GM12878 (cell line): Measurements from ENCODE around the gene MTIF2. TPM values are rescaled to one million over a fixed set of nuclear protein-coding genes. Genes with fewer than 3 reads are reported as not detected.

ENCODE experiments used
- BACH1 ChIP-seq: fragments of 450-650 bp; IDR thresholded peaks from 2 replicates; pipeline ENCODE4 v1.6.1; 2017; ENCODE audit warnings: mild to moderate bottlenecking, borderline replicate concordance
- BHLHE40 ChIP-seq, 2 experiments: fragments of 450-650 bp in 1 of 2; IDR thresholded peaks; 2 replicates each; pipeline ENCODE4 v1.6.1; 2011 to 2017; ENCODE audit warnings: low read depth in 2 of 2, borderline replicate concordance in 1 of 2, improper control_type of control experiment in 1 of 2, low read length in 1 of 2, mild to moderate bottlenecking in 1 of 2
- CHD1 ChIP-seq: IDR thresholded peaks from 2 replicates; pipeline ENCODE4 v1.6.1; 2012; ENCODE audit warnings: low read depth, low read length, improper control_type of control experiment
- CTCF ChIP-seq, 3 experiments: IDR thresholded peaks in 2 of 3; conservative IDR thresholded peaks in 1 of 3; 2 replicates each; pipeline ENCODE4 v1.5.1; 2011; ENCODE audit warnings: low read depth in 3 of 3, low read length in 3 of 3, mild to moderate bottlenecking in 3 of 3, control low read depth in 2 of 3, moderate library complexity in 2 of 3, inconsistent platforms in 1 of 3, mixed read lengths in 1 of 3; ENCODE audit not compliant: control insufficient read depth in 2 of 3, insufficient read depth in 1 of 3; ENCODE audit errors: extremely low read depth in 1 of 3
- ESRRA ChIP-seq: IDR thresholded peaks from 2 replicates; pipeline ENCODE4 v1.6.1; 2012; ENCODE audit warnings: mild to moderate bottlenecking, low read length, improper control_type of control experiment
- ETV6 ChIP-seq, 2 experiments: fragments of 450-650 bp in 1 of 2; IDR thresholded peaks in 1 of 2; conservative IDR thresholded peaks in 1 of 2; 2 replicates each; pipeline ENCODE4 v1.6.1; 2014; ENCODE audit warnings: antibody characterized with exemption in 1 of 2, borderline replicate concordance in 1 of 2, low read depth in 1 of 2, mild to moderate bottlenecking in 1 of 2, moderate library complexity in 1 of 2
- IKZF1 ChIP-seq: fragments of 450-650 bp; conservative IDR thresholded peaks from 2 replicates; pipeline ENCODE4 v1.6.1; 2017; ENCODE audit warnings: antibody characterized with exemption, mild to moderate bottlenecking
- JUND ChIP-seq: IDR thresholded peaks from 2 replicates; pipeline ENCODE4 v1.6.1; 2012; ENCODE audit warnings: low read depth, mild to moderate bottlenecking, low read length, improper control_type of control experiment, moderate library complexity
- NFYB ChIP-seq: IDR thresholded peaks from 2 replicates; pipeline ENCODE4 v1.6.1; 2011; ENCODE audit warnings: low read depth, mild to moderate bottlenecking, low read length, improper control_type of control experiment, moderate library complexity; ENCODE audit not compliant: insufficient read depth
- NR2C2 ChIP-seq: IDR thresholded peaks from 2 replicates; pipeline ENCODE4 v1.6.1; 2011; ENCODE audit warnings: borderline replicate concordance, low read depth; ENCODE audit not compliant: control insufficient read depth, insufficient read length
- PAX5 ChIP-seq: IDR thresholded peaks from 2 replicates; pipeline ENCODE4 v1.6.1; 2011; ENCODE audit warnings: low read depth, low read length, borderline replicate concordance
- RBBP5 ChIP-seq: fragments of 200-600 bp; sonication (generic); conservative IDR thresholded peaks from 2 replicates; pipeline ENCODE4 v1.6.1; 2016
- RUNX3 ChIP-seq: IDR thresholded peaks from 2 replicates; pipeline ENCODE4 v1.6.1; 2012; ENCODE audit warnings: low read length, inconsistent platforms
- SMARCA5 ChIP-seq: fragments of 450-650 bp; IDR thresholded peaks from 2 replicates; pipeline ENCODE4 v1.6.1; 2017; ENCODE audit warnings: mild to moderate bottlenecking
- SRF ChIP-seq, 2 experiments: IDR thresholded peaks; 2 replicates each; pipeline ENCODE4 v1.6.1; 2011; ENCODE audit warnings: low read depth in 2 of 2, low read length in 2 of 2, mild to moderate bottlenecking in 1 of 2, moderate library complexity in 1 of 2
- ZBED1 ChIP-seq: IDR thresholded peaks from 2 replicates; pipeline ENCODE4 v1.6.1; 2016; ENCODE audit warnings: borderline replicate concordance
- ZNF217 ChIP-seq: fragments of 450-650 bp; IDR thresholded peaks from 2 replicates; pipeline ENCODE4 v1.6.1; 2017; ENCODE audit warnings: antibody characterized with exemption, mild to moderate bottlenecking
- ZNF24 ChIP-seq: fragments of 450-650 bp; IDR thresholded peaks from 2 replicates; pipeline ENCODE4 v1.6.1; 2017; ENCODE audit warnings: antibody characterized with exemption, mild to moderate bottlenecking
- polyA plus RNA-seq, 11 experiments: library from polyadenylated mRNA; depleted of rRNA in 4 of 11; unstranded in 6 of 11; stranded (reverse) in 5 of 11; fragments of >200 nt; fragmentation: Nextera tagmentation in 4 of 11; fragmentation: Illumina TruSeq in 1 of 11; extraction: Ambion mirVana in 4 of 11; extraction: Trizol in 1 of 11; gene quantifications; 1 replicate in 1 of 11; 2 replicates in 10 of 11; pipeline versions ENCODE4 v1.2.1 to v1.2.3, GENCODE V29; 2011 to 2016; ENCODE audit warnings: inconsistent platforms in 2 of 11, missing spikeins in 2 of 11, low read depth in 1 of 11
- total RNA-seq, 4 experiments: library from RNA; depleted of rRNA in 3 of 4; stranded (reverse); fragments of >200 nt in 3 of 4; fragmentation: Illumina TruSeq in 1 of 4; extraction: Trizol in 1 of 4; gene quantifications; 2 replicates each; pipeline versions ENCODE4 v1.2.1 to v1.2.3, GENCODE V29; 2013 to 2021
- TF ChIP-seq, protein P1 (sequence below): fragments of 450-650 bp; formaldehyde crosslinking; IDR thresholded peaks from 2 replicates; pipeline ENCODE4 v1.4.0; 2022; ENCODE audit warnings: mild to moderate bottlenecking, moderate library complexity
- TF ChIP-seq, protein P2 (sequence below): fragments of 450-650 bp; IDR thresholded peaks from 2 replicates; pipeline ENCODE4 v1.6.1; 2017; ENCODE audit warnings: mild to moderate bottlenecking, moderate library complexity

MTIF2 gene
- total and polyA plus RNA-seq, 10 of the 15 experiments (the other 5 are each of a cell fraction or from before 2014, with no cell fraction given), result 26.4 to 63.7 (median 40.0) TPM

DNA sequence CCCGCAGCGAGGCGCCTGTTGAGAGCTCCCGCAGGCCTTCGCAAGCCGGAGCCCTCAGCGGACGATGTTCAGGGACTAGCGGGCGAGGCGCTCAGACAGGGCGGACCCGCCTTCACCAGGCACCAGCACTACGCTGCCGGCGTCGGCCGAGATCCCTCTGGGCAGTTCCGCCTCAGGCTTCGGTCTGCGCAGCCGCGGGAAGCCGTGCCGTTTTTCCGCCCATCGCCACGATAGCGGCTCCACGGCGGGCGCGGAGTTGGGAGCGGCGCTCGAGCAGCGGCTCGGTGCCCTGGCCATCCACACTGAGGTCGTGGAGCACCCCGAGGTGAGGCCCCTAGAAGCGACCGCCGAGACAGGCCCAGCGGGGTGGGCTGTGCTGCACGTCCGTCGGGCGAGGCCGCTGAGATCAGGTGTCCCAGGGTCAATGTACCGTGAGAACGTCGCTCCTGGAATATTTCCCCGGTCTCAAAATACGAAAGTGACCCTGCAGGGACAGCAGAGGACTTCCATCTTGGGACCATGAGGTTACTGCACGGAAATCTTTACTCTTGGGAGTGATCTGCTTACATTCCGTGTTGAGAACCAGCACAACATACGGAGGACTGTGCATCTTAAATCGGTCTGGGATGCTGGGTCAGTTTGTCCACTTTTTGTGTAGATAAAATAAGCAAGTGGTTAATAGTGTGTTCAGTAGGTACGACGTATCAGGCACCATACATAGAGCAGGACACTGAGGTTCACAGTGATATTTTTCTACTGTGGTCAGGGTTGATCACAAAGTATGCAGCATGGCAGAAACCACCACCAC lies 13.3 kb upstream of the MTIF2 start (continued):
- TF ChIP-seq, protein P1, sequence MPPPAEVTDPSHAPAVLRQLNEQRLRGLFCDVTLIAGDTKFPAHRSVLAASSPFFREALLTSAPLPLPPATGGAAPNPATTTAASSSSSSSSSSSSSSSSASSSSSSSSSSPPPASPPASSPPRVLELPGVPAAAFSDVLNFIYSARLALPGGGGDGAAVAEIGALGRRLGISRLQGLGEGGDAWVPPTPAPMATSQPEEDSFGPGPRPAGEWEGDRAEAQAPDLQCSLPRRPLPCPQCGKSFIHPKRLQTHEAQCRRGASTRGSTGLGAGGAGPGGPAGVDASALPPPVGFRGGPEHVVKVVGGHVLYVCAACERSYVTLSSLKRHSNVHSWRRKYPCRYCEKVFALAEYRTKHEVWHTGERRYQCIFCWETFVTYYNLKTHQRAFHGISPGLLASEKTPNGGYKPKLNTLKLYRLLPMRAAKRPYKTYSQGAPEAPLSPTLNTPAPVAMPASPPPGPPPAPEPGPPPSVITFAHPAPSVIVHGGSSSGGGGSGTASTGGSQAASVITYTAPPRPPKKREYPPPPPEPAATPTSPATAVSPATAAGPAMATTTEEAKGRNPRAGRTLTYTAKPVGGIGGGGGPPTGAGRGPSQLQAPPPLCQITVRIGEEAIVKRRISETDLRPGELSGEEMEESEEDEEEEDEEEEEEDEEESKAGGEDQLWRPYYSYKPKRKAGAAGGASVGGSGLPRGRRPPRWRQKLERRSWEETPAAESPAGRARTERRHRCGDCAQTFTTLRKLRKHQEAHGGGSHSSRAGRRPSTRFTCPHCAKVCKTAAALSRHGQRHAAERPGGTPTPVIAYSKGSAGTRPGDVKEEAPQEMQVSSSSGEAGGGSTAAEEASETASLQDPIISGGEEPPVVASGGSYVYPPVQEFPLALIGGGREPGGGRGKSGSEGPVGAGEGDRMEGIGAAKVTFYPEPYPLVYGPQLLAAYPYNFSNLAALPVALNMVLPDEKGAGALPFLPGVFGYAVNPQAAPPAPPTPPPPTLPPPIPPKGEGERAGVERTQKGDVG (CRISPR knock-in tag), result no peak
- TF ChIP-seq RBBP5, result no peak
- peak in 1 of 2 experiments; percentile 53; a peak in 1 of 4 replicates for TF ChIP-seq BHLHE40 (IDR thresholded peaks at IDR 0.05; ENCODE audit: borderline replicate concordance in 1 of 2, low read depth in 2 of 2, low read length in 1 of 2)
- TF ChIP-seq ZBED1, result no peak
- peak; percentile 81; the same call in 1 of the 2 replicates for TF ChIP-seq BACH1
- TF ChIP-seq, protein P2, sequence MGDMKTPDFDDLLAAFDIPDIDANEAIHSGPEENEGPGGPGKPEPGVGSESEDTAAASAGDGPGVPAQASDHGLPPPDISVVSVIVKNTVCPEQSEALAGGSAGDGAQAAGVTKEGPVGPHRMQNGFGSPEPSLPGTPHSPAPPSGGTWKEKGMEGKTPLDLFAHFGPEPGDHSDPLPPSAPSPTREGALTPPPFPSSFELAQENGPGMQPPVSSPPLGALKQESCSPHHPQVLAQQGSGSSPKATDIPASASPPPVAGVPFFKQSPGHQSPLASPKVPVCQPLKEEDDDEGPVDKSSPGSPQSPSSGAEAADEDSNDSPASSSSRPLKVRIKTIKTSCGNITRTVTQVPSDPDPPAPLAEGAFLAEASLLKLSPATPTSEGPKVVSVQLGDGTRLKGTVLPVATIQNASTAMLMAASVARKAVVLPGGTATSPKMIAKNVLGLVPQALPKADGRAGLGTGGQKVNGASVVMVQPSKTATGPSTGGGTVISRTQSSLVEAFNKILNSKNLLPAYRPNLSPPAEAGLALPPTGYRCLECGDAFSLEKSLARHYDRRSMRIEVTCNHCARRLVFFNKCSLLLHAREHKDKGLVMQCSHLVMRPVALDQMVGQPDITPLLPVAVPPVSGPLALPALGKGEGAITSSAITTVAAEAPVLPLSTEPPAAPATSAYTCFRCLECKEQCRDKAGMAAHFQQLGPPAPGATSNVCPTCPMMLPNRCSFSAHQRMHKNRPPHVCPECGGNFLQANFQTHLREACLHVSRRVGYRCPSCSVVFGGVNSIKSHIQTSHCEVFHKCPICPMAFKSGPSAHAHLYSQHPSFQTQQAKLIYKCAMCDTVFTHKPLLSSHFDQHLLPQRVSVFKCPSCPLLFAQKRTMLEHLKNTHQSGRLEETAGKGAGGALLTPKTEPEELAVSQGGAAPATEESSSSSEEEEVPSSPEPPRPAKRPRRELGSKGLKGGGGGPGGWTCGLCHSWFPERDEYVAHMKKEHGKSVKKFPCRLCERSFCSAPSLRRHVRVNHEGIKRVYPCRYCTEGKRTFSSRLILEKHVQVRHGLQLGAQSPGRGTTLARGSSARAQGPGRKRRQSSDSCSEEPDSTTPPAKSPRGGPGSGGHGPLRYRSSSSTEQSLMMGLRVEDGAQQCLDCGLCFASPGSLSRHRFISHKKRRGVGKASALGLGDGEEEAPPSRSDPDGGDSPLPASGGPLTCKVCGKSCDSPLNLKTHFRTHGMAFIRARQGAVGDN, result peak; percentile 89
- TF ChIP-seq NFYB, result no peak
- TF ChIP-seq RUNX3, result peak; percentile 4; the same call in 1 of the 2 replicates
- TF ChIP-seq ETV6 (conservative IDR thresholded peaks at IDR 0.05 in 1 of 2, IDR thresholded peaks at IDR 0.05 in 1 of 2; ENCODE audit: borderline replicate concordance in 1 of 2, low read depth in 1 of 2), result no peak
- peak; percentile 89 for TF ChIP-seq IKZF1
- peak; percentile 5; the same call in 1 of the 2 replicates for TF ChIP-seq PAX5
- no peak for TF ChIP-seq CHD1
- TF ChIP-seq JUND, result no peak
- TF ChIP-seq ESRRA, result no peak
- peak; percentile 79 for TF ChIP-seq SMARCA5
- 0 out of 2 replicates have a peak, but pooled peaks have one; percentile 6 for TF ChIP-seq ZNF217
- TF ChIP-seq ZNF24, result no peak
- no peak for TF ChIP-seq NR2C2
- TF ChIP-seq SRF (IDR thresholded peaks at IDR 0.05; ENCODE audit: low read depth in 2 of 2, low read length in 2 of 2), result peak in 1 of 2 experiments; percentile 24; a peak in 1 of 4 replicates
- TF ChIP-seq CTCF (IDR thresholded peaks at IDR 0.05 in 2 of 3, conservative IDR thresholded peaks at IDR 0.05 in 1 of 3; ENCODE audit: control insufficient read depth in 2 of 3, extremely low read depth in 1 of 3, insufficient read depth in 1 of 3, low read depth in 3 of 3, low read length in 3 of 3), result no peak
